BLaER1 treated with 17β-estradiol and CSF1 and Interleukin-3, amounts not matched to agents 10 nM and 100 nM (cell line): ENCODE data around the gene HIVEP1.

Experiments used
- H3K27ac ChIP-seq, 11 experiments: shearing (Covaris generic); formaldehyde crosslinking; 2 replicates each; pipeline ENCODE4 v1.8.1; 2022
- H3K27me3 ChIP-seq, 11 experiments: shearing (Covaris generic); formaldehyde crosslinking; 2 replicates each; pipeline ENCODE4 v1.8.1; 2022
- H3K36me3 ChIP-seq, 11 experiments: shearing (Covaris generic); formaldehyde crosslinking; 2 replicates each; pipeline ENCODE4 v1.8.1; 2022
- H3K4me1 ChIP-seq, 10 experiments: shearing (Covaris generic); formaldehyde crosslinking; 2 replicates each; pipeline ENCODE4 v1.8.1; 2022
- H3K4me2 ChIP-seq, 11 experiments: shearing (Covaris generic); formaldehyde crosslinking; 2 replicates each; pipeline ENCODE4 v1.8.1; 2022
- H3K4me3 ChIP-seq, 10 experiments: shearing (Covaris generic); formaldehyde crosslinking; 2 replicates each; pipeline ENCODE4 v1.8.1; 2022
- H3K9ac ChIP-seq, 11 experiments: shearing (Covaris generic); formaldehyde crosslinking; 2 replicates each; pipeline ENCODE4 v1.8.1; 2022
- H3K9me3 ChIP-seq, 11 experiments: shearing (Covaris generic); formaldehyde crosslinking; replicated peaks in 1 of 11; 2 replicates each; pipeline ENCODE4 v1.8.1; 2022
- H4K20me1 ChIP-seq, 11 experiments: shearing (Covaris generic); formaldehyde crosslinking; 2 replicates each; pipeline ENCODE4 v1.8.1; 2022
- Cebpa-rat ChIP-seq, 11 experiments: shearing (Covaris generic); IDR thresholded peaks; 2 replicates each; pipeline ENCODE4 v1.8.1; 2022

HIVEP1 gene

DNA sequence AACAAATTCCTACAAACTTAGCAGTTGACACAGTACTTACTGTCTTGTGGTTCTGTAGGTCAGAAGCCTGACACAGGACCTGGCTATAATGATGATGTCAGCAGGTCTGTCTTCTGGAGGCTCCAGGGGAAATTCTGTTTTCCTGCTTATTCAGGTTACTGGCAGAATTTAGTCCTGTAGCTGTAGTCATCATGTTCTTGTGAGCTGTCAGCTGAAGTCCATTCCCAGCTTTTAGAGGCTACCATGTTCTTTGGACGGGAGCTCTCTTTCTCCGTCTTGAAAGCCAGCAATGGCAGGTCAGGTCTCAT lies 99.2 kb downstream of the HIVEP1 start:
- Histone ChIP-seq H3K36me3 (peaks cover 0 to 62% (median 20%) of the 10 kb centered on the region in 11 experiments; a peak in 17 of 22 replicates), H3K4me1 (peaks cover 8 to 25% (median 15%) of the 10 kb centered on the region in 10 experiments; a peak in 18 of 20 replicates), H4K20me1 (no peaks in the 10 kb centered on the region; a peak in 1 of 22 replicates), H3K9ac (no peak overlapping the region), H3K27ac (no peak overlapping the region), H3K4me2 (no peak overlapping the region), H3K9me3 (peaks cover 7 to 34% (median 21%) of the 10 kb centered on the region in 11 experiments), H3K4me3 (no peak overlapping the region), H3K27me3 (no peaks in the 10 kb centered on the region)
- TF ChIP-seq Cebpa-rat (IDR thresholded peaks at IDR 0.05), result no peak

DNA sequence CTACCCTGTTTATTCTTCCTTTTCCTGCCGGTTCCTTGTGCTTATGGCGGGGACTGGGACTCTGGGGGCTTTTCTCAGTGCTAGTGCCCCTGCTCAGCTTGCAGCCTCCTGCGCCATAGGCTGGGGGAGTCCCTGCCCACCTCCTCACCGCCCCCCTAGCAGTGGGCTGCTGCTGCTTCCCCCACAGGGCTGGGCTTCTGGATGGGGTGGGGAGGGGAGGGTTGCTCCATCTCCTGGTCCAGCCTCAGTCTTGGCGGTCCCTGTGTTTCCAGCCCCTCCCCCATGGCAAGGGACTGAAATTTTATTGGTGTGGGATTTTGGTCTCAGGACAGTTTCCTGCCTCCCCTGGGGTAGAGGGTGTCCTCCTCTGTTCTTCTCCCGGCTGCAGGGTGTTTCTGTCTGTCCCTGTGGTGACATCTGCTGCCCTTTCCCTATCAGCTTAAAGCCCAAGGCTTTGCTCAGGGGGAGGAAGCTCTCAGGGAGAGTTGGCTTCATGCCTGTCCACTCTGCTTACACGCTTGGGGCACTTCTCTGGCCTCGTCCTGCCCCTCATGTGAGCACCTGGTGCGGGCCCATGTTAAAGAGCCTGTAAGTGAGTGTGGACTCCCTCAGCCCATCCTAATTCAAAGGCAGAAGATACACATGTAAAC lies 100.6 kb downstream of the HIVEP1 start:
- peak overlapping the region in 2 of 11 experiments; percentile 2 to 55; a peak in 4 of 22 replicates for H3K4me2 ChIP-seq
- TF ChIP-seq Cebpa-rat (IDR thresholded peaks at IDR 0.05), result no peak
- no peak overlapping the region for H3K4me3 ChIP-seq
- H3K4me1 ChIP-seq, result peaks cover 8 to 25% (median 15%) of the 10 kb centered on the region in 10 experiments; a peak in 18 of 20 replicates
- no peaks in the 10 kb centered on the region for H4K20me1 ChIP-seq
- H3K9ac ChIP-seq, result no peak overlapping the region
- no peaks in the 10 kb centered on the region for H3K27me3 ChIP-seq
- H3K36me3 ChIP-seq, result peaks cover 3 to 62% (median 20%) of the 10 kb centered on the region in 11 experiments; a peak in 18 of 22 replicates
- H3K27ac ChIP-seq, result 0 out of 22 replicates have a peak overlapping the region, but pooled peaks of 1 of the 11 experiments have one; percentile 7
- peaks cover 16 to 39% (median 26%) of the 10 kb centered on the region in 11 experiments for H3K9me3 ChIP-seq

DNA sequence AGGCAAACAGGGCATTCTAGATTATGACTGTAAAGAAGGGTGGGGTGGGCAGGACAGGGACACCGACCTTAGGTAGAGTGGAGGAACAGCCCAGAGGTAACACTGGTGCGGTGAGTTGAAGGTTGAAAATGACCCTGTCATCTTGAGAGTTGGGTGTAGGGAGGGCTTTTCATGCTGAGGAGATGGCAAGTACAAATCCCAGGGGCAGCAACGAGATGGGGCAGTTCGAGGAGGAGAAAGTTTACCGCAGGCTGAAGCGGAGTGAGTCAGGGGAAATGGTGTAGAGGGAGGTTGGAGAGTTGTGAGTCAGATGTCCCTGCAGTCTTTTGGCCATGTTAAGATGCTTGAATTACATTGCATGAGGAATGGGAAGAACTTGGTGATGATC lies 101.1 kb downstream of the HIVEP1 start:
- Histone ChIP-seq H3K9ac (no peak overlapping the region), H3K4me1 (peaks cover 8 to 25% (median 15%) of the 10 kb centered on the region in 10 experiments; a peak in 18 of 20 replicates), H4K20me1 (no peaks in the 10 kb centered on the region), H3K4me3 (no peak overlapping the region), H3K4me2 (peak overlapping the region in 2 of 11 experiments; percentile 2 to 55; a peak in 4 of 22 replicates), H3K9me3 (peaks cover 15 to 38% (median 25%) of the 10 kb centered on the region in 11 experiments), H3K36me3 (peaks cover 4 to 60% (median 20%) of the 10 kb centered on the region in 11 experiments; a peak in 16 of 22 replicates), H3K27me3 (no peaks in the 10 kb centered on the region), H3K27ac (0 out of 22 replicates have a peak overlapping the region, but pooled peaks of 1 of the 11 experiments have one; percentile 7)
- no peak for TF ChIP-seq Cebpa-rat (IDR thresholded peaks at IDR 0.05)

DNA sequence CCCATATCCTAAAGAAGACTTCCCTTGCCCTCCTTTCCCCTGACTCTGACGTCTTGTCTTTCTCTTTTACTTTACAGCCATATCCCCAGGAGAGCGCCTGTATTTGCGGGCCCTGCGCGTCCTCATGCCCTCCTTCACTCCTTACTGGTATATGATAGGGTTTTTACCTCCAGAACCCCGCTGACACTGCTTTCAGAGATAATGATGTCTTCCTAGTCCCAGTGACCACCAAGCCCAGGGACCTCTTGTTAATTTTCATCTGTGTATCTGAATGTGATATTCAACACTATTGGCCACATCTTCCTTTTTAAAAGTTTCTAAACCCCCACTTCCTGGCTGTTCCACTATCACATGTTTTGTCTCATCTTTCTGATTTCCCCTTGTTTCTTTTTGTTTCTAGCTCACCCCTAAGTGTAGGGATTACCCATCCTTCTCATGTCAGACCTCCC lies 102.0 kb downstream of the HIVEP1 start:
- Histone ChIP-seq H3K4me2 (peak overlapping the region in 9 of 11 experiments; percentile 0 to 63 (median 19); a peak in 5 of 22 replicates), H3K4me1 (peaks cover 8 to 25% (median 15%) of the 10 kb centered on the region in 10 experiments; a peak in 18 of 20 replicates), H4K20me1 (no peaks in the 10 kb centered on the region), H3K27me3 (no peaks in the 10 kb centered on the region), H3K36me3 (peaks cover 4 to 55% (median 18%) of the 10 kb centered on the region in 11 experiments; a peak in 16 of 22 replicates), H3K9ac (no peak overlapping the region), H3K4me3 (no peak overlapping the region), H3K27ac (peak overlapping the region in 2 of 11 experiments; percentile 22 to 30; a peak in 1 of 22 replicates), H3K9me3 (peaks cover 15 to 32% (median 23%) of the 10 kb centered on the region in 11 experiments)
- no peak for TF ChIP-seq Cebpa-rat (IDR thresholded peaks at IDR 0.05)

DNA sequence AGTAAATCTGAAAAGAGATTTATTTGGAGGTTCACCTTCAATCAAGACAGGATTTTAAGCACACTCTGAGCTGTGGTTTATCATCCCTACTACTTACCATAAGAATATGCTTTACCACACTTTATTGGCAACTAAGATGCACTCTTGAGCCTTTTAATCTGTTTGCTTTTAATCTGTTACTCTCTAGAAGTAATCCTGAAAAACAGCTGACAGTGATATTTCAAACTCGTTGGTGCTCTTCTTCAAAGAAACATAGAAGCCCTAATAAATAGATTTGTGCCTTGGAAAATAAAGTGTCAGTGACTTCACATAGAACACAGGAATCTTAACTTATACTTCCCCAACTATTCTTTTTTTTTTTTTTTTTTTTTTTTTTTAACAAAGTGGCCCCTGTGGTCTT lies 102.9 kb downstream of the HIVEP1 start:
- H3K27ac ChIP-seq, result no peak overlapping the region
- no peaks in the 10 kb centered on the region for H3K27me3 ChIP-seq
- no peak overlapping the region for H3K9ac ChIP-seq
- no peaks in the 10 kb centered on the region for H4K20me1 ChIP-seq
- no peak for TF ChIP-seq Cebpa-rat (IDR thresholded peaks at IDR 0.05)
- H3K4me2 ChIP-seq, result no peak overlapping the region
- H3K4me1 ChIP-seq, result peaks cover 6 to 25% (median 14%) of the 10 kb centered on the region in 10 experiments; a peak in 18 of 20 replicates
- H3K36me3 ChIP-seq, result peaks cover 7 to 54% (median 22%) of the 10 kb centered on the region in 11 experiments
- H3K4me3 ChIP-seq, result no peak overlapping the region
- peaks cover 15 to 32% (median 23%) of the 10 kb centered on the region in 11 experiments for H3K9me3 ChIP-seq

DNA sequence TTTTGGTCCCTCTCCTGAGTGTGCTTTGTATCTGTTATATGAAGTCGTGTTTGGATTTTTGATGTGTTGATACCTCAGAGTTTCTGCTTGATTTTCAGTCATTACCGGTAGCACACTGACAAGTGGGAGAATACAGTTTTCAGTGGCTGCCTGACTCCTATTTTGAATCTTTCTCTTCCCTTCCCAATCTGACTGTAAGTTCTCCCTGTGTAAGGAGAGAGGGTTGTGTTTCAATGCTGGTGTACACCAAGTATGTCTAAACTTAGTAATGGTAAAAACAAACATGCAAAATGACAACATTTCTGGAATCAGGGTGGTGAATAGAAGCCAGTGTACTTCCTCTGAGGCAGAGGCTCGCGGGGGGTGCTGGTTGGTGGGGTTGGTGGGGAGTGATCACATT lies 103.4 kb downstream of the HIVEP1 start:
- Histone ChIP-seq H3K4me1 (peaks cover under 1 to 25% (median 10%) of the 10 kb centered on the region in 10 experiments; a peak in 16 of 20 replicates), H3K27ac (no peak overlapping the region), H3K9ac (no peak overlapping the region), H3K36me3 (peaks cover 12 to 55% (median 27%) of the 10 kb centered on the region in 11 experiments), H3K27me3 (no peaks in the 10 kb centered on the region), H4K20me1 (no peaks in the 10 kb centered on the region), H3K4me2 (no peak overlapping the region), H3K9me3 (peaks cover 15 to 32% (median 23%) of the 10 kb centered on the region in 11 experiments), H3K4me3 (no peak overlapping the region)
- TF ChIP-seq Cebpa-rat (IDR thresholded peaks at IDR 0.05), result no peak

DNA sequence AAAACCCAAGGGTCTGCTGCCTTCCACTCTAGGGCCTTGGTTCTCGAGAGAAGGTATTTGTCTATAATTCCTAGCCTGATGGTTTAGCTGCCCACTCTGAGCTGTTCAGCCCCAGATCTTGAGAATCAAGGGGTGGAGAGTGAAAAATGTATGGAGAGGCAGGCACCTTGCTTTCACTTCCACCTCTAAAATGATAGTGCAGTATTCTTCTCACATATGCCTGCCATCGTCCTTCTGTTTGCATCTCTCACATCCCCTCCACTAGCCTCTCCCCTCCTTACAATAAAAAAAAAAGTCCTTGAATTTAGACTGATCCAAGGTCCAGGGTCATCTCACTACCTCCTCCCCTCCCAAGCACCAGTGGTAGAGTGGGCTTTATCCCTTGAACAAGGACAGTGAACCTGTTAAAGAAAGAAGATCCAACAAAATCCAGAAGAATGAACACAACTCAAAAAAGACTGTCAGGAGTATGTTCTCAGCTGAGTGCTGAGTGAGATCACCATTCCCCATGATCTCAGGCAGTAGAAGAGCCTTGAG lies 104.2 kb downstream of the HIVEP1 start:
- H4K20me1 ChIP-seq, result no peaks in the 10 kb centered on the region
- H3K36me3 ChIP-seq, result peaks cover 21 to 55% (median 30%) of the 10 kb centered on the region in 11 experiments
- no peaks in the 10 kb centered on the region for H3K27me3 ChIP-seq
- H3K9ac ChIP-seq, result no peak overlapping the region
- peaks cover 0 to 25% (median 9%) of the 10 kb centered on the region in 10 experiments; a peak in 14 of 20 replicates for H3K4me1 ChIP-seq
- H3K27ac ChIP-seq, result no peak overlapping the region
- no peak overlapping the region for H3K4me3 ChIP-seq
- TF ChIP-seq Cebpa-rat (IDR thresholded peaks at IDR 0.05), result no peak
- no peak overlapping the region for H3K4me2 ChIP-seq
- H3K9me3 ChIP-seq, result peaks cover 15 to 32% (median 26%) of the 10 kb centered on the region in 11 experiments

DNA sequence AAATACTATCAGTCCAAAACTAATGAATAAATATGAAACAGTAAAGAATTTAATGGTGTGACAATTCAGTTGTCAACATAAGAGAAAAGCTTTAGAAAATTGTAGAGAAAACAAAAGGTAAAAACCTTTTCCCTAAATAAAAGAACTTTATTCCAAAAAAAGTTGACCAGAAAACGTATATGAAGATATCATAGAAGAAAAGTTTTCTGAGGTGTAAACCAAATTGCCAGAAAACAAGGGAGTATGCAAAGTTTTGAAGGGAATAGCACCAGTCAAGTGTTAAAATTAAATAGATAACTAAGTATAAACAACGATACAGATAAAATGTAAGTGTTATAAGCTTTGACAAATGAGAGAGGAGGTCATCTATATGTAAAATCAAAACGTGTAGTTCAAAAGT lies 104.9 kb downstream of the HIVEP1 start:
- Histone ChIP-seq H3K4me3 (no peak overlapping the region), H3K27ac (no peak overlapping the region), H3K9ac (no peak overlapping the region), H3K4me2 (no peak overlapping the region), H3K9me3 (peaks cover 15 to 32% (median 26%) of the 10 kb centered on the region in 11 experiments), H3K4me1 (peaks cover 0 to 25% (median 9%) of the 10 kb centered on the region in 10 experiments; a peak in 14 of 20 replicates), H4K20me1 (no peaks in the 10 kb centered on the region), H3K27me3 (no peaks in the 10 kb centered on the region), H3K36me3 (peaks cover 27 to 58% (median 36%) of the 10 kb centered on the region in 11 experiments)
- no peak for TF ChIP-seq Cebpa-rat (IDR thresholded peaks at IDR 0.05)

DNA sequence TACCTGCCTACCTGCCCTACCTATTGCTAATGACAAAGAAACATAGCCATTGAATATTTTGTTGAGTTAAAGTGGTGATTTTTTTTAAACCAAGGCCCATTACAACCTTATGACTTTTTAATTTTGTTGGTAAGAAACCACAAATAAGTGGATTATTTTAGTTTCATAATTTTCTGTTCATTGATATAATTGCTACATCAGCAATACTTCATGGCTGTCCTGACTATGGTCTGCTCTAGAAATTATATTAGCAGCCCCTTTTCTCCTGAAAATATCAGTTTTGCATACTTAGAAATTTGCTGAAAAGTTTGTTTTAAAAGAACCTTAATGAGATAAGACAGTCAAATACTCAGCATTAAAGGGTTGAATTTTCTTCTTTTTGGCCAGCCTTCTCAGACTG lies 106.5 kb downstream of the HIVEP1 start:
- Histone ChIP-seq H3K9ac (no peak overlapping the region), H3K27ac (no peak overlapping the region), H3K4me2 (no peak overlapping the region)

More for the DNA sequence above, 106.5 kb downstream of the HIVEP1 start:
- peaks cover 0 to 11% (median 7%) of the 10 kb centered on the region in 10 experiments; a peak in 14 of 20 replicates for H3K4me1 ChIP-seq
- H3K4me3 ChIP-seq, result no peak overlapping the region
- no peak for TF ChIP-seq Cebpa-rat (IDR thresholded peaks at IDR 0.05)
- no peaks in the 10 kb centered on the region for H3K27me3 ChIP-seq
- peaks cover 15 to 32% (median 26%) of the 10 kb centered on the region in 11 experiments for H3K9me3 ChIP-seq
- peaks cover 35 to 72% (median 52%) of the 10 kb centered on the region in 11 experiments for H3K36me3 ChIP-seq
- H4K20me1 ChIP-seq, result no peaks in the 10 kb centered on the region
